H9 (cell line): ENCODE results near the gene SOD3. TPM values are rescaled to one million over a fixed set of nuclear protein-coding genes. Genes with fewer than 3 reads are reported as not detected.

Source experiments
- DNase-seq: peaks from one replicate; pipeline ENCODE4 v3.0.0-alpha.2; 2017
- H2AFZ ChIP-seq: one replicate; pipeline ENCODE4 v1.6.1; 2013; ENCODE audit warnings: mild to moderate bottlenecking, low read length, control low read depth, moderate library complexity
- H2AK5ac ChIP-seq: 2 replicates; pipeline ENCODE4 v1.6.1; 2013; ENCODE audit warnings: low read length, control low read depth, mixed read lengths; ENCODE audit not compliant: insufficient read length
- H2BK120ac ChIP-seq: one replicate; pipeline ENCODE4 v1.6.1; 2013; ENCODE audit warnings: low read depth, mild to moderate bottlenecking, low read length, control low read depth, inconsistent platforms; ENCODE audit not compliant: poor library complexity, severe bottlenecking
- H2BK12ac ChIP-seq: 2 replicates; pipeline ENCODE4 v1.6.1; 2013; ENCODE audit warnings: low read length, control low read depth, mixed read lengths, low read depth; ENCODE audit not compliant: insufficient read length
- H2BK15ac ChIP-seq: 2 replicates; pipeline ENCODE4 v1.6.1; 2013; ENCODE audit warnings: low read depth, low read length, control low read depth
- H2BK20ac ChIP-seq: one replicate; pipeline ENCODE4 v1.6.1; 2013; ENCODE audit warnings: low read depth, mild to moderate bottlenecking, low read length, control low read depth, inconsistent platforms; ENCODE audit not compliant: poor library complexity, severe bottlenecking
- H2BK5ac ChIP-seq: 2 replicates; pipeline ENCODE4 v1.6.1; 2013; ENCODE audit warnings: low read length, control low read depth, mixed read lengths; ENCODE audit not compliant: insufficient read length
- H3K14ac ChIP-seq: 2 replicates; pipeline ENCODE4 v1.6.1; 2013; ENCODE audit warnings: low read length, control low read depth; ENCODE audit not compliant: insufficient read depth
- H3K18ac ChIP-seq: 2 replicates; pipeline ENCODE4 v1.6.1; 2013; ENCODE audit warnings: low read depth, mild to moderate bottlenecking, mixed read lengths, low read length, control low read depth; ENCODE audit not compliant: insufficient read length
- H3K23ac ChIP-seq: 2 replicates; pipeline ENCODE4 v1.6.1; 2013; ENCODE audit warnings: low read length, control low read depth, mixed read lengths, low read depth; ENCODE audit not compliant: insufficient read length
- H3K23me2 ChIP-seq: 2 replicates; pipeline ENCODE4 v1.6.1; 2013; ENCODE audit warnings: low read depth, mild to moderate bottlenecking, mixed read lengths, low read length, control low read depth; ENCODE audit not compliant: insufficient read length, poor library complexity, severe bottlenecking
- H3K27ac ChIP-seq: 2 replicates; pipeline ENCODE4 v1.5.1; 2013; ENCODE audit warnings: low read length, control low read depth, mixed read lengths, low read depth; ENCODE audit not compliant: insufficient read length
- H3K27me3 ChIP-seq: 2 replicates; pipeline ENCODE4 v1.6.1; 2013; ENCODE audit warnings: low read length, control low read depth, inconsistent platforms; ENCODE audit not compliant: insufficient read depth
- H3K4ac ChIP-seq: 2 replicates; pipeline ENCODE4 v1.6.1; 2013; ENCODE audit warnings: low read depth, mild to moderate bottlenecking, control low read depth, inconsistent platforms, low read length, moderate library complexity
- H3K4me1 ChIP-seq: 2 replicates; pipeline ENCODE4 v1.6.1; 2013; ENCODE audit warnings: low read length, control low read depth, inconsistent platforms; ENCODE audit not compliant: insufficient read depth
- H3K4me2 ChIP-seq: 2 replicates; pipeline ENCODE4 v1.6.1; 2013; ENCODE audit warnings: low read length, control low read depth, mixed read lengths; ENCODE audit not compliant: insufficient read length, insufficient read depth
- H3K56ac ChIP-seq: 2 replicates; pipeline ENCODE4 v1.6.1; 2013; ENCODE audit warnings: low read depth, mild to moderate bottlenecking, mixed read lengths, low read length, control low read depth; ENCODE audit not compliant: insufficient read length
- H3K79me1 ChIP-seq: 2 replicates; pipeline ENCODE4 v1.6.1; 2013; ENCODE audit warnings: low read depth, mild to moderate bottlenecking, moderate library complexity, low read length, control low read depth, inconsistent platforms; ENCODE audit not compliant: insufficient read depth, poor library complexity, severe bottlenecking
- H3K79me2 ChIP-seq: 2 replicates; pipeline ENCODE4 v1.6.1; 2013; ENCODE audit warnings: low read length, control low read depth, inconsistent platforms; ENCODE audit not compliant: insufficient read depth
- H3K9ac ChIP-seq: 2 replicates; pipeline ENCODE4 v1.6.1; 2013; ENCODE audit warnings: low read length, control low read depth, mixed read lengths; ENCODE audit not compliant: insufficient read length; ENCODE audit errors: extremely low read depth
- H3K9me3 ChIP-seq: one replicate; pipeline ENCODE4 v1.6.1; 2013; ENCODE audit warnings: low read depth, low read length, inconsistent platforms; ENCODE audit not compliant: control insufficient read depth
- H3T11ph ChIP-seq: one replicate; pipeline ENCODE4 v1.6.1; 2013; ENCODE audit warnings: mild to moderate bottlenecking, low read length, control low read depth, inconsistent platforms
- H4K20me1 ChIP-seq: one replicate; pipeline ENCODE4 v1.6.1; 2013; ENCODE audit not compliant: control insufficient read depth, insufficient read length, insufficient read depth
- H4K5ac ChIP-seq: 2 replicates; pipeline ENCODE4 v1.6.1; 2013; ENCODE audit warnings: low read depth, mild to moderate bottlenecking, mixed read lengths, low read length, control low read depth; ENCODE audit not compliant: insufficient read length
- H4K8ac ChIP-seq: replicated peaks from 2 replicates; pipeline ENCODE4 v1.6.1; 2013; ENCODE audit warnings: low read length, control low read depth, mixed read lengths, low read depth; ENCODE audit not compliant: insufficient read length
- H4K91ac ChIP-seq: 2 replicates; pipeline ENCODE4 v1.6.1; 2013; ENCODE audit warnings: low read depth, mild to moderate bottlenecking, moderate library complexity, mixed read lengths, low read length, control low read depth; ENCODE audit not compliant: insufficient read length
- H3K27ac Mint-ChIP-seq, 3 experiments: 2 replicates in 2 of 3; 3 replicates in 1 of 3; pipeline ENCODE4 v1.8.0; 2020 to 2021; ENCODE audit warnings: mixed read lengths in 3 of 3, mild to moderate bottlenecking in 1 of 3, moderate library complexity in 1 of 3
- H3K27me3 Mint-ChIP-seq: 2 replicates; pipeline ENCODE4 v1.8.0; 2021; ENCODE audit warnings: low read depth, mild to moderate bottlenecking, moderate library complexity, mixed read lengths
- H3K36me3 Mint-ChIP-seq, 3 experiments: 2 replicates in 2 of 3; 3 replicates in 1 of 3; pipeline ENCODE4 v1.8.0; 2020 to 2021; ENCODE audit warnings: low read depth in 3 of 3, mixed read lengths in 3 of 3; ENCODE audit not compliant: insufficient read depth in 1 of 3
- H3K4me1 Mint-ChIP-seq, 2 experiments: 2 replicates each; pipeline ENCODE4 v1.8.0; 2020; ENCODE audit warnings: mixed read lengths in 2 of 2
- H3K4me3 Mint-ChIP-seq, 2 experiments: 2 replicates in 1 of 2; 3 replicates in 1 of 2; pipeline ENCODE4 v1.8.0; 2020 to 2021; ENCODE audit warnings: mild to moderate bottlenecking in 2 of 2, mixed read lengths in 2 of 2, moderate library complexity in 1 of 2
- H3K9me3 Mint-ChIP-seq, 2 experiments: 2 replicates in 1 of 2; 3 replicates in 1 of 2; pipeline ENCODE4 v1.8.0; 2020; ENCODE audit warnings: mild to moderate bottlenecking in 2 of 2, mixed read lengths in 2 of 2, moderate library complexity in 1 of 2
- total RNA-seq: library from RNA; stranded (reverse); gene quantifications from 2 replicates; pipeline ENCODE4 v1.2.1, GENCODE V29; 2021
- TF ChIP-seq, protein P1 (sequence below): fragments of 200-600 bp; sonication (generic); conservative IDR thresholded peaks from 3 replicates; pipeline ENCODE4 v1.8.0; 2021; ENCODE audit warnings: antibody characterized with exemption, mild to moderate bottlenecking

Gene SOD3
- total RNA-seq, 1 experiment from 2014 or later, result 3.3 TPM

- H2BK15ac ChIP-seq, result no peak overlapping the region
- no peak overlapping the region for H3K27ac Mint-ChIP-seq
- no peak overlapping the region for H3K14ac ChIP-seq
- H3K9me3 ChIP-seq, result no peaks in the 10 kb centered on the region
- H4K20me1 ChIP-seq, result no peaks in the 10 kb centered on the region
- H3K4me1 ChIP-seq, result no peaks in the 10 kb centered on the region
- no peaks in the 10 kb centered on the region for H3K27me3 ChIP-seq
- H3K79me1 ChIP-seq, result no peaks in the 10 kb centered on the region
- no peak overlapping the region for H2BK120ac ChIP-seq
- peaks cover 19 to 22% of the 10 kb centered on the region in 2 experiments for H3K4me1 Mint-ChIP-seq
- H3K79me2 ChIP-seq, result no peaks in the 10 kb centered on the region
- H2AK5ac ChIP-seq, result no peak overlapping the region
- H3T11ph ChIP-seq, result no peak overlapping the region
- no peak overlapping the region for H2AFZ ChIP-seq
- TF ChIP-seq, protein P1, sequence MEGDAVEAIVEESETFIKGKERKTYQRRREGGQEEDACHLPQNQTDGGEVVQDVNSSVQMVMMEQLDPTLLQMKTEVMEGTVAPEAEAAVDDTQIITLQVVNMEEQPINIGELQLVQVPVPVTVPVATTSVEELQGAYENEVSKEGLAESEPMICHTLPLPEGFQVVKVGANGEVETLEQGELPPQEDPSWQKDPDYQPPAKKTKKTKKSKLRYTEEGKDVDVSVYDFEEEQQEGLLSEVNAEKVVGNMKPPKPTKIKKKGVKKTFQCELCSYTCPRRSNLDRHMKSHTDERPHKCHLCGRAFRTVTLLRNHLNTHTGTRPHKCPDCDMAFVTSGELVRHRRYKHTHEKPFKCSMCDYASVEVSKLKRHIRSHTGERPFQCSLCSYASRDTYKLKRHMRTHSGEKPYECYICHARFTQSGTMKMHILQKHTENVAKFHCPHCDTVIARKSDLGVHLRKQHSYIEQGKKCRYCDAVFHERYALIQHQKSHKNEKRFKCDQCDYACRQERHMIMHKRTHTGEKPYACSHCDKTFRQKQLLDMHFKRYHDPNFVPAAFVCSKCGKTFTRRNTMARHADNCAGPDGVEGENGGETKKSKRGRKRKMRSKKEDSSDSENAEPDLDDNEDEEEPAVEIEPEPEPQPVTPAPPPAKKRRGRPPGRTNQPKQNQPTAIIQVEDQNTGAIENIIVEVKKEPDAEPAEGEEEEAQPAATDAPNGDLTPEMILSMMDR, result no peak
- H3K9ac ChIP-seq, result no peak overlapping the region
- no peak for DNase-seq
- no peak overlapping the region for H2BK12ac ChIP-seq
- no peak overlapping the region for H3K18ac ChIP-seq
- no peak overlapping the region for H3K27ac ChIP-seq
- no peak overlapping the region for H3K4me3 Mint-ChIP-seq
- no peak overlapping the region for H4K8ac ChIP-seq
- H3K4ac ChIP-seq, result no peak overlapping the region
- peaks cover 0 to 10% (median 2%) of the 10 kb centered on the region in 3 experiments; a peak in 4 of 7 replicates for H3K36me3 Mint-ChIP-seq
- no peak overlapping the region for H4K91ac ChIP-seq
- no peak overlapping the region for H2BK20ac ChIP-seq
- no peak overlapping the region for H4K5ac ChIP-seq
- H3K27me3 Mint-ChIP-seq, result peaks cover 20% of the 10 kb centered on the region
- H3K9me3 Mint-ChIP-seq, result peaks cover 7 to 10% of the 10 kb centered on the region in 2 experiments
- H3K56ac ChIP-seq, result no peak overlapping the region
- no peak overlapping the region for H2BK5ac ChIP-seq
- H3K4me2 ChIP-seq, result no peak overlapping the region
- H3K23me2 ChIP-seq, result peaks cover 6% of the 10 kb centered on the region
- H3K23ac ChIP-seq, result no peak overlapping the region
These were observed 4.3 kb upstream of the SOD3 start for GRCh38 chr4:24791043-24791442.
